ENCODE results near the gene RNF26.
"Not testable (repeated sequence)": the region's sequence is repeated elsewhere in the genome, so short reads cannot be mapped to it uniquely, and the experiment has no call there.

The RNF26 gene

GRCh38 chr11:119380160-119380826 lies 46.0 kb downstream of the RNF26 start:
- FAIRE-seq (no peak), DNase-seq (ENCODE audit: insufficient read length, low spot score) (no peak)
- TF ChIP-seq POLR2A (IDR thresholded peaks at IDR 0.05; ENCODE audit: low read depth, low read length), result no peak

GRCh38 chr11:119380827-119381180 lies 46.5 kb downstream of the RNF26 start:
- TF ChIP-seq POLR2A (IDR thresholded peaks at IDR 0.05; ENCODE audit: low read depth, low read length), result no peak
- DNase-seq (ENCODE audit: insufficient read length, low spot score), result no peak
- FAIRE-seq, result no peak

GRCh38 chr11:119381181-119381988 lies 47.1 kb downstream of the RNF26 start, which contains the start of gene USP2:
Gene USP2, minus strand, starts transcription at chr11:119381690. Its CDS starts 8,210 bp downstream, at chr11:119373480.
- peak; percentile 66 for FAIRE-seq
- DNase-seq (ENCODE audit: insufficient read length, low spot score), result peak; percentile 75
- TF ChIP-seq POLR2A (IDR thresholded peaks at IDR 0.05; ENCODE audit: low read depth, low read length), result no peak

GRCh38 chr11:119382101-119382500 lies 47.8 kb downstream of the RNF26 start:
- no peak for TF ChIP-seq POLR2A (IDR thresholded peaks at IDR 0.05; ENCODE audit: low read depth, low read length)
- FAIRE-seq, result no peak
- no peak for DNase-seq (ENCODE audit: insufficient read length, low spot score)

- not testable (repeated sequence) for FAIRE-seq
These were observed 48.2 kb downstream of the RNF26 start for GRCh38 chr11:119382513-119382912.

GRCh38 chr11:119384332-119384731 lies 50.0 kb downstream of the RNF26 start:
- no peak for TF ChIP-seq POLR2A (IDR thresholded peaks at IDR 0.05; ENCODE audit: low read depth, low read length)
- FAIRE-seq (no peak), DNase-seq (ENCODE audit: insufficient read length, low spot score) (no peak)

More at GRCh38 chr11:119382513-119382912, 48.2 kb downstream of the RNF26 start:
- DNase-seq (ENCODE audit: insufficient read length, low spot score), result not testable (repeated sequence)
